Panc1 (cell line): ENCODE measurements around the gene VSIG8. TPM values are rescaled to one million over a fixed set of nuclear protein-coding genes. Genes with fewer than 3 reads are reported as not detected.

Experiments
- ATAC-seq: fragments of 200-7000 bp; cut with Tn5 transposase; 2 replicates; pipeline ENCODE4 v1.9.1; 2020; ENCODE audit warnings: mild to moderate bottlenecking, moderate library complexity
- BruUV-seq: library from RNA; stranded (reverse); fragments of 400-500 nt; replicated peaks from 2 replicates; lab custom pipeline; 2021; lab: Mats Ljungman, UMichigan
- CTCF ChIA-PET: fragments of 300-600 bp; sonication (Branson Sonifier 250); formaldehyde crosslinking; loops from one replicate; lab custom pipeline; 2022; ENCODE audit warnings: antibody characterized with exemption; lab: Charles Lee
- POLR2A ChIA-PET: fragments of 300-600 bp; sonication (Branson Sonifier 250); formaldehyde crosslinking; loops from one replicate; lab custom pipeline; 2022; ENCODE audit warnings: antibody characterized with exemption; lab: Charles Lee
- DNase-seq: peaks from one replicate; pipeline ENCODE4 v3.0.0-alpha.2; 2010; ENCODE audit warnings: low read depth, low spot score
- H3K27ac ChIP-seq: 2 replicates; pipeline ENCODE4 v1.5.1; 2011; ENCODE audit warnings: mild to moderate bottlenecking, low read length, inconsistent platforms
- H3K27me3 ChIP-seq: fragments of 200-500 bp; sonication (Bioruptor generic); 2 replicates; pipeline ENCODE4 v1.6.0; 2014; ENCODE audit warnings: low read length, inconsistent platforms; ENCODE audit not compliant: control insufficient read depth, insufficient read depth
- H3K36me3 ChIP-seq: fragments of 200-500 bp; sonication (Bioruptor generic); 2 replicates; pipeline ENCODE4 v1.5.1; 2014; ENCODE audit warnings: inconsistent platforms, mild to moderate bottlenecking, low read length, moderate library complexity; ENCODE audit not compliant: control insufficient read depth, insufficient read depth
- H3K4me1 ChIP-seq: 2 replicates; pipeline ENCODE4 v1.5.1; 2011; ENCODE audit warnings: inconsistent platforms, mild to moderate bottlenecking, low read length, moderate library complexity; ENCODE audit not compliant: control insufficient read depth, insufficient read depth
- H3K4me3 ChIP-seq, 2 experiments: 2 replicates each; pipeline ENCODE4 v1.5.1; 2011 to 2012; ENCODE audit warnings: low read depth in 2 of 2, low read length in 2 of 2, mild to moderate bottlenecking in 2 of 2, inconsistent platforms in 1 of 2, moderate library complexity in 1 of 2
- H3K9me3 ChIP-seq: fragments of 200-500 bp; sonication (Bioruptor generic); 2 replicates; pipeline ENCODE4 v1.5.1; 2014; ENCODE audit warnings: low read depth, mild to moderate bottlenecking, inconsistent platforms, low read length, moderate library complexity; ENCODE audit not compliant: control insufficient read depth, insufficient read depth
- POLR2AphosphoS5 ChIP-seq: IDR thresholded peaks from 2 replicates; pipeline ENCODE4 v1.6.1; 2012; ENCODE audit warnings: mild to moderate bottlenecking, low read depth, low read length, moderate library complexity
- REST ChIP-seq, 2 experiments: IDR thresholded peaks; 2 replicates each; pipeline ENCODE4 v1.6.1; 2011 to 2012; ENCODE audit warnings: low read depth in 2 of 2, control low read depth in 1 of 2, low read length in 1 of 2, mild to moderate bottlenecking in 1 of 2, moderate library complexity in 1 of 2; ENCODE audit not compliant: insufficient read depth in 1 of 2
- SIN3A ChIP-seq: IDR thresholded peaks from 2 replicates; pipeline ENCODE4 v1.6.1; 2012; ENCODE audit warnings: low read depth, mild to moderate bottlenecking, low read length, moderate library complexity, borderline replicate concordance; ENCODE audit not compliant: insufficient read depth
- TCF7L2 ChIP-seq: IDR thresholded peaks from 2 replicates; pipeline ENCODE4 v1.6.1; 2011; ENCODE audit warnings: mild to moderate bottlenecking, low read depth, low read length, inconsistent platforms
- in situ Hi-C: cut with HindIII; loops from 2 replicates; pipeline ENCODE4 v1.10.0; 2016; ENCODE audit warnings: low sequenced_read_pairs, low pct_unique_long_range_greater_than_20kb
- intact Hi-C: fragments of 100-400 bp; cut with micrococcal nuclease; formaldehyde crosslinking; loops from one replicate; pipeline ENCODE4 v1.10.0; 2022; ENCODE audit not compliant: unreplicated experiment
- total RNA-seq: library from RNA; stranded (reverse); gene quantifications from one replicate; pipeline ENCODE4 v1.2.1, GENCODE V29; 2021; ENCODE audit not compliant: unreplicated experiment

VSIG8 gene
- total RNA-seq, 1 experiment from 2014 or later: not detected

- ATAC-seq (no peak), DNase-seq (no peak)
- Histone ChIP-seq H3K4me3 (no peak overlapping the region), H3K27me3 (no peaks in the 10 kb centered on the region), H3K4me1 (no peaks in the 10 kb centered on the region), H3K9me3 (no peaks in the 10 kb centered on the region), H3K27ac (no peak overlapping the region), H3K36me3 (no peaks in the 10 kb centered on the region)
- no peak for TF ChIP-seq TCF7L2
- no peak for TF ChIP-seq REST (IDR thresholded peaks at IDR 0.05; ENCODE audit: insufficient read depth in 1 of 2, low read depth in 2 of 2, low read length in 1 of 2)
- no peak for TF ChIP-seq POLR2AphosphoS5
- intact Hi-C loops: loop anchor here (10.0 kb wide), 1 partner anchor 733 kb away; no protein-coding TSS in a partner anchor
- ChIA-PET CTCF (no interaction called here), POLR2A (no interaction called here)
- in situ Hi-C loops: no loop called here
- no TSS peak for BruUV-seq
Observed at GRCh38 chr1:159897962-159898361, 35.5 kb upstream of the VSIG8 start.

- Histone ChIP-seq H3K9me3 (no peaks in the 10 kb centered on the region), H3K27ac (no peak overlapping the region), H3K4me3 (no peak overlapping the region), H3K27me3 (no peaks in the 10 kb centered on the region), H3K4me1 (no peaks in the 10 kb centered on the region), H3K36me3 (no peaks in the 10 kb centered on the region)
- no TSS peak for BruUV-seq
- intact Hi-C loops: loop anchor here (10.0 kb wide), 1 partner anchor 732 kb away; no protein-coding TSS in a partner anchor
- DNase-seq (no peak), ATAC-seq (no peak)
- ChIA-PET CTCF (interaction anchor here (1.0 kb wide), 1 partner anchor 111 kb away, joined by 3 read pairs; no protein-coding TSS in a partner anchor), POLR2A (no interaction called here)
- no peak for TF ChIP-seq REST (IDR thresholded peaks at IDR 0.05; ENCODE audit: insufficient read depth in 1 of 2, low read depth in 2 of 2, low read length in 1 of 2)
- TF ChIP-seq TCF7L2: no peak
- TF ChIP-seq SIN3A: no peak
- in situ Hi-C loops: no loop called here
Observed at GRCh38 chr1:159896546-159896930, 34.1 kb upstream of the VSIG8 start.
